WTC11 (cell line): Measurements from ENCODE around the gene KCNK7. TPM values are rescaled to one million over a fixed set of nuclear protein-coding genes. Genes with fewer than 3 reads are reported as not detected.
"Not testable (repeated sequence)": the region's sequence is repeated elsewhere in the genome, so short reads cannot be mapped to it uniquely, and the experiment has no call there.

Experiments
- ATAC-seq: fragments of 200-7000 bp; cut with Tn5 transposase; 2 replicates; pipeline ENCODE4 v1.10.0; 2021; ENCODE audit warnings: mild to moderate bottlenecking, moderate library complexity
- CTCF ChIA-PET: fragments of 300-600 bp; sonication (Branson Sonifier 250); formaldehyde crosslinking; loops from one replicate; lab custom pipeline; 2021; ENCODE audit warnings: antibody characterized with exemption; lab: Charles Lee
- POLR2A ChIA-PET: fragments of 350-600 bp; sonication (Branson Sonifier 250); formaldehyde crosslinking; loops from one replicate; lab custom pipeline; 2021; ENCODE audit warnings: antibody characterized with exemption; lab: Charles Lee
- DNase-seq: peaks from one replicate; pipeline ENCODE4 v3.0.0; 2021; ENCODE audit warnings: low spot score
- H3K27ac Mint-ChIP-seq: 2 replicates; pipeline ENCODE4 v1.8.0; 2021; ENCODE audit warnings: mixed read lengths
- H3K27me3 Mint-ChIP-seq: 2 replicates; pipeline ENCODE4 v1.8.0; 2021; ENCODE audit warnings: low read depth, mild to moderate bottlenecking, moderate library complexity, mixed read lengths
- H3K36me3 Mint-ChIP-seq: 2 replicates; pipeline ENCODE4 v1.8.0; 2021; ENCODE audit warnings: mixed read lengths
- H3K4me1 Mint-ChIP-seq: 2 replicates; pipeline ENCODE4 v1.8.0; 2022; ENCODE audit warnings: mixed read lengths
- H3K4me3 Mint-ChIP-seq: 2 replicates; pipeline ENCODE4 v1.8.0; 2021; ENCODE audit warnings: mild to moderate bottlenecking, moderate library complexity, mixed read lengths
- H3K9me3 Mint-ChIP-seq: 2 replicates; pipeline ENCODE4 v1.8.0; 2021; ENCODE audit warnings: mixed read lengths
- ARID4B ChIP-seq: sonication (generic); formaldehyde crosslinking; IDR thresholded peaks from 2 replicates; pipeline ENCODE4 v1.8.0; 2023; ENCODE audit warnings: missing genetic modification reagents, mild to moderate bottlenecking, borderline replicate concordance
- ATF6 ChIP-seq: sonication (generic); formaldehyde crosslinking; IDR thresholded peaks from 2 replicates; pipeline ENCODE4 v1.8.1; 2023; ENCODE audit warnings: mild to moderate bottlenecking, missing genetic modification reagents
- E2F1 ChIP-seq: sonication (generic); formaldehyde crosslinking; IDR thresholded peaks from 2 replicates; pipeline ENCODE4 v1.8.0; 2022; ENCODE audit warnings: mild to moderate bottlenecking, missing genetic modification reagents
- ETV6 ChIP-seq: sonication (generic); formaldehyde crosslinking; IDR thresholded peaks from 2 replicates; pipeline ENCODE4 v1.8.1; 2022; ENCODE audit warnings: mild to moderate bottlenecking, missing genetic modification reagents
- FOXP1 ChIP-seq: sonication (generic); formaldehyde crosslinking; IDR thresholded peaks from 2 replicates; pipeline ENCODE4 v1.8.0; 2022; ENCODE audit warnings: missing genetic modification reagents, mild to moderate bottlenecking, moderate library complexity, borderline replicate concordance
- MYBL2 ChIP-seq: sonication (generic); formaldehyde crosslinking; IDR thresholded peaks from 2 replicates; pipeline ENCODE4 v1.8.1; 2023; ENCODE audit warnings: mild to moderate bottlenecking, moderate library complexity, missing genetic modification reagents
- NR2C2 ChIP-seq: sonication (generic); formaldehyde crosslinking; IDR thresholded peaks from 2 replicates; pipeline ENCODE4 v1.8.0; 2022; ENCODE audit warnings: mild to moderate bottlenecking, missing genetic modification reagents
- RORB ChIP-seq: fragments of 250-450 bp; sonication (Bioruptor Pico); IDR thresholded peaks from 2 replicates; pipeline ENCODE4 v1.9.0; 2021; ENCODE audit warnings: mild to moderate bottlenecking
- SMAD3 ChIP-seq: sonication (generic); formaldehyde crosslinking; IDR thresholded peaks from 2 replicates; pipeline ENCODE4 v1.8.0; 2022; ENCODE audit warnings: missing genetic modification reagents, mild to moderate bottlenecking, borderline replicate concordance
- TEAD4 ChIP-seq: sonication (generic); formaldehyde crosslinking; IDR thresholded peaks from 2 replicates; pipeline ENCODE4 v1.8.0; 2022; ENCODE audit warnings: mild to moderate bottlenecking, missing genetic modification reagents
- USF2 ChIP-seq: sonication (generic); formaldehyde crosslinking; IDR thresholded peaks from 2 replicates; pipeline ENCODE4 v1.8.1; 2023; ENCODE audit warnings: mild to moderate bottlenecking, missing genetic modification reagents, moderate library complexity
- ZBTB21 ChIP-seq: sonication (generic); formaldehyde crosslinking; IDR thresholded peaks from 2 replicates; pipeline ENCODE4 v1.8.1; 2023; ENCODE audit warnings: mild to moderate bottlenecking, missing genetic modification reagents, borderline replicate concordance
- ZBTB43 ChIP-seq: sonication (generic); formaldehyde crosslinking; IDR thresholded peaks from 2 replicates; pipeline ENCODE4 v1.8.1; 2023; ENCODE audit warnings: mild to moderate bottlenecking, missing genetic modification reagents
- ZNF121 ChIP-seq: sonication (generic); formaldehyde crosslinking; IDR thresholded peaks from 2 replicates; pipeline ENCODE4 v1.8.0; 2023; ENCODE audit warnings: missing genetic modification reagents
- ZNF396 ChIP-seq: fragments of 250-450 bp; sonication (Bioruptor Pico); IDR thresholded peaks from 2 replicates; pipeline ENCODE4 v1.8.0; 2021; ENCODE audit warnings: mild to moderate bottlenecking, moderate library complexity, borderline replicate concordance
- ZNF532 ChIP-seq: fragments of 250-450 bp; sonication (Bioruptor Pico); IDR thresholded peaks from 2 replicates; pipeline ENCODE4 v1.9.0; 2021; ENCODE audit warnings: mild to moderate bottlenecking, borderline replicate concordance
- total RNA-seq: library from RNA; stranded (reverse); gene quantifications from 3 replicates; pipeline ENCODE4 v1.2.3, GENCODE V29; 2021

KCNK7 gene
- total RNA-seq, 1 experiment from 2014 or later = 1.4 TPM

GRCh38 chr11:65639623-65640482 lies 44.3 kb upstream of the KCNK7 start (continued):
- TF ChIP-seq ZNF532 (CRISPR knock-in tag) (no peak), NR2C2 (no peak), ZBTB21 (CRISPR knock-in tag) (no peak), ETV6 (CRISPR knock-in tag) (no peak), RORB (no peak), TEAD4 (CRISPR knock-in tag) (no peak), E2F1 (CRISPR knock-in tag) (no peak), SMAD3 (CRISPR knock-in tag) (no peak), ZNF121 (CRISPR knock-in tag) (no peak), FOXP1 (no peak), MYBL2 (CRISPR knock-in tag) (no peak)
- TF ChIP-seq, all 79 proteins: peak for 0

- H3K27me3 Mint-ChIP-seq, DNase-seq, H3K9me3 Mint-ChIP-seq, H3K27ac Mint-ChIP-seq, ATAC-seq: not testable (repeated sequence)
- ChIA-PET CTCF (interaction anchor here (0.7 to 2.6 kb wide), 12 partner anchors 7 to 249 kb away, joined by 3 to 36 read pairs (median 10); partner anchors contain the start of genes FAM89B, FIBP and MUS81), POLR2A (interaction anchor here (1.1 to 2.1 kb wide), 3 partner anchors 10 to 78 kb away, joined by 3 to 20 read pairs (median 4); no protein-coding TSS in a partner anchor)
- Mint-ChIP-seq H3K36me3 (peaks cover 14% of the 10 kb centered on the region), H3K4me3 (peak overlapping the region; percentile 81), H3K4me1 (peaks cover 36% of the 10 kb centered on the region)
These were observed 43.6 kb upstream of the KCNK7 start for GRCh38 chr11:65639228-65639597.

GRCh38 chr11:65637794-65638419 lies 42.3 kb upstream of the KCNK7 start, which contains the start of gene SIPA1:
Gene SIPA1, plus strand, starts transcription at chr11:65638101. Its CDS starts 2,821 bp downstream, at chr11:65640922.
- ChIA-PET CTCF (interaction anchor here (0.6 to 2.6 kb wide), 42 partner anchors 9 to 949 kb away, joined by 3 to 36 read pairs (median 5); partner anchors contain the start of genes CCDC85B, FAM89B, FIBP and KAT5), POLR2A (interaction anchor here (0.6 to 2.1 kb wide), 15 partner anchors 9 to 1636 kb away, joined by 3 to 20 read pairs (median 6); partner anchors contain the start of genes CFL1, FAM89B, MUS81 and PCNX3)
- H3K4me3 Mint-ChIP-seq = peak within 1 kb of the TSS; percentile 81
- peak; percentile 89 for DNase-seq
- peak within 1 kb of the TSS; percentile 94 for H3K27ac Mint-ChIP-seq
- no peaks in the 10 kb centered on the region for H3K9me3 Mint-ChIP-seq
- peak; percentile 70 for ATAC-seq
- no peaks in the 10 kb centered on the region for H3K27me3 Mint-ChIP-seq
- H3K4me1 Mint-ChIP-seq = peaks cover 23% of the 10 kb centered on the region
- H3K36me3 Mint-ChIP-seq = peaks cover 14% of the 10 kb centered on the region
- TF ChIP-seq USF2 (CRISPR knock-in tag) = no peak
- TF ChIP-seq ARID4B (CRISPR knock-in tag) = peak; percentile 72
- peak; percentile 61; the same call in 1 of the 2 replicates for TF ChIP-seq ZBTB43 (CRISPR knock-in tag)
- peak; percentile 64; the same call in 1 of the 2 replicates for TF ChIP-seq FOXP1
- no peak for TF ChIP-seq ZNF396 (CRISPR knock-in tag)
- no peak for TF ChIP-seq ATF6 (CRISPR knock-in tag)
